22Rv1 (cell line): ENCODE measurements around the gene APOL2.

ENCODE experiments used
- CTCF ChIP-seq: fragments of 450-650 bp; IDR thresholded peaks from 2 replicates; pipeline ENCODE4 v1.5.1; 2017; ENCODE audit warnings: mild to moderate bottlenecking
- ZFX ChIP-seq: fragments of 450-650 bp; IDR thresholded peaks from 2 replicates; pipeline ENCODE4 v1.6.1; 2017; ENCODE audit warnings: antibody characterized with exemption, borderline replicate concordance

GRCh38 chr22:36198536-36198935, 40.8 kb downstream of the APOL2 start:
- no peak for TF ChIP-seq CTCF
- no peak for TF ChIP-seq ZFX
